Dendritic cell treated with granulocyte-macrophage colony-stimulating factor and Interleukin-4, amounts not matched to agents 40 ng/mL and 50 ng/mL, for 4 days (primary cell): ENCODE data around the gene SGSM1.
"Not testable (repeated sequence)": the region's sequence is repeated elsewhere in the genome, so short reads cannot be mapped to it uniquely, and the experiment has no call there.

ENCODE experiments used
- H3K27ac Mint-ChIP-seq: one replicate; pipeline ENCODE4 v1.8.0; 2022; ENCODE audit warnings: mild to moderate bottlenecking, mixed read lengths
- H3K27me3 Mint-ChIP-seq: one replicate; pipeline ENCODE4 v1.8.0; 2022; ENCODE audit warnings: mild to moderate bottlenecking, mixed read lengths
- H3K36me3 Mint-ChIP-seq: one replicate; pipeline ENCODE4 v1.8.0; 2022; ENCODE audit warnings: low read depth, mixed read lengths
- H3K4me1 Mint-ChIP-seq: one replicate; pipeline ENCODE4 v1.8.0; 2022; ENCODE audit warnings: low read depth, mixed read lengths
- H3K4me3 Mint-ChIP-seq: one replicate; pipeline ENCODE4 v1.8.0; 2022; ENCODE audit warnings: mild to moderate bottlenecking, moderate library complexity, mixed read lengths
- H3K9me3 Mint-ChIP-seq: one replicate; pipeline ENCODE4 v1.8.0; 2022; ENCODE audit warnings: mixed read lengths
- intact Hi-C: fragments of 100-400 bp; cut with micrococcal nuclease; formaldehyde crosslinking; loops from one replicate; pipeline ENCODE4 v1.15.0; 2022

SGSM1 gene

DNA sequence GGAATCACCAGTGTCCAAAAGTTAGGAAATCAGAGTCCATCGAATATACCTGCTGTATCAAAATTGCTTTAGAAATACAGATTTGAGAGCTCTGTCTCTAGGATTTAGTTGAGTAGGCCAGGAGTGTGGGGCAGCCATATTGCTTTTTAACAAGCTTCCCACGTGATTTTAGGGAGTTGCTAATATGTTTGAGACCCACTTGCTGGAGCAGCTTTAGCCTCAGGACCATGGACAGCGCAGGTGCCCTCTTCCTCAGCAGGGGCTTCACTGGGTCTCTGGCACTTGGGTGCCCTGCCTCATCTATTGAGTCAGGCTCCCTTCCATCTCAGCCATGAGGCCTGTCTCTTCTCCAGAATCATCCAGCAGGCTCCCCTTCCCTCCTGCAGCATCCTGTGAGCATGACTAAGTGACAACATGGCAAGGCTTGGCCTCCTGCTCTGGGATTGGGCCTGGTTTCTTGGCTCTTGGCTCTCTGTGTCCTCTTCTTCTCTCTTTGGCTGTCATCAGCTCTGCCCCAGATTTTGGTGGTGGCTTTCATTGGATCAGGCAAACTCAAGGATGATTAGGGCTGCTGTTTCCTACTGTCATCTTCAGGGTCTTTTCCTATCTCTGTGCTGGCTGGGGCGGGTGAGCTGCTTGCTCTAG is 70.0 kb downstream of the SGSM1 start:
- H3K9me3 Mint-ChIP-seq: peaks cover 5% of the 10 kb centered on the region
- H3K4me1 Mint-ChIP-seq: no peaks in the 10 kb centered on the region

DNA sequence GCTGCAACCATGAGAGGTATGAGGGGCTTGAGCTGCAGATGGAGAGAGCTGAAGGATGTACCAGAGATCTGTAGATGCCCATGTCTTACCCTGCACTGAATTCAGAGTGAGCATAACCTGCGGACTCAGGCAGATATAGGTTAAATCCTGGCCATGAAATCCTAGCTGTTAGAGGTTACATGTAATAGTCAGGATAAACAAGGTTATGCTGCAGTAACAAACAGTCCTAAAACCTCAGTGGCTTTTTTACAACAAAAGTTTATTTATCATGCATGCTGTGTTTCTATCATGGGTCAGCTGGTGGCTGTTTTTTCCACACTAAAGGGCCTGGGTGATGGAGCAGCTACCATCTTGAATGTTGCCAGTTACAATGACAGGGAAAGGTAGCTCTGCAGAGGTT is 70.7 kb downstream of the SGSM1 start:
- Mint-ChIP-seq H3K9me3 (peaks cover 5% of the 10 kb centered on the region), H3K4me1 (no peaks in the 10 kb centered on the region), H3K27ac (no peak overlapping the region), H3K36me3 (no peaks in the 10 kb centered on the region), H3K27me3 (no peaks in the 10 kb centered on the region), H3K4me3 (no peak overlapping the region)
- intact Hi-C loops: no loop called here

More for the DNA sequence above, 70.0 kb downstream of the SGSM1 start:
- Mint-ChIP-seq H3K27ac (no peak overlapping the region), H3K36me3 (no peaks in the 10 kb centered on the region), H3K4me3 (no peak overlapping the region), H3K27me3 (no peaks in the 10 kb centered on the region)
- intact Hi-C loops: no loop called here

DNA sequence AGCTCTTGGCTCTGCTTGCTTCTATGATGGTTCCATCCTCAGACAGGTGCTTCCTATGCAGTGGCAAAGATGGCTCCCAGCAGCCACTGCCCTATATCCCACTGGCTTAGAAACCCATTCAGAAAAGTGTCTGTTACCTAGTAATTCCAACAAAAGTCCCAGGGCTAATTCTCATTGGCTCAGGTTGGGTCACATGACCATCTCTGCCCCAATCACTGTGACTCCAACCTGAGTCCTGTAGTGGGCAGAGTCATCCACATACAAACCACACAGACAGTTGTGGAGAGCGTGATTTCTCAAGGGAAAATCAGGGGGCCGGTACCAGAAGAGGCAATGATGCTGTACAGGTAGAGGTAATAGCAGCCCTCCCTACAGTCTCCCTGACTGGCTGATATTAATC is 73.0 kb downstream of the SGSM1 start:
- H3K36me3 Mint-ChIP-seq: no peaks in the 10 kb centered on the region
- intact Hi-C loops: no loop called here
- no peak overlapping the region for H3K4me3 Mint-ChIP-seq
- H3K9me3 Mint-ChIP-seq: peaks cover 5% of the 10 kb centered on the region
- H3K27ac Mint-ChIP-seq: no peak overlapping the region
- H3K4me1 Mint-ChIP-seq: peaks cover 8% of the 10 kb centered on the region
- H3K27me3 Mint-ChIP-seq: no peaks in the 10 kb centered on the region

DNA sequence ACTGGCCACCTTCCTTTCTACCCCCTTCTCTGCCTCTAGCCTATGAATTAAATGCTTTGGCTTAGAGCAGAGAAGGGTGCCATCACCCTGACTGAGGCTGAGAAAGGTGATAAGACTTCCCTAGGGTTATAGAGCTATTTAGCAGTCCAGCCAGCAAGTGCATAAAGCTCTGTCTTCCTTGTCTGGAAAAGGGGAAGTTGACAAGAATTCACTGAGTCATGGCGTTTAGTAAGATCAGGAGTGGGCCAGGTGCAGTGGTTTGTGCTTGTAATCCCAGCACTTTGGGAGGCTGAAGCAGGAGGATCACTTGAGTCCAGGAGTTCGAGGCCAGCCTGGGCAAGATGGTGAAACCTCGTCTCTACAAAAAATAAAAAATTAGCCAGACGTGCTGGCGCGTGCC is 77.4 kb downstream of the SGSM1 start:
- H3K27ac Mint-ChIP-seq: no peak overlapping the region
- peaks cover 8% of the 10 kb centered on the region for H3K4me1 Mint-ChIP-seq
- H3K9me3 Mint-ChIP-seq: no peaks in the 10 kb centered on the region
- H3K4me3 Mint-ChIP-seq: no peak overlapping the region
- H3K36me3 Mint-ChIP-seq: no peaks in the 10 kb centered on the region
- intact Hi-C loops: no loop called here
- no peaks in the 10 kb centered on the region for H3K27me3 Mint-ChIP-seq

DNA sequence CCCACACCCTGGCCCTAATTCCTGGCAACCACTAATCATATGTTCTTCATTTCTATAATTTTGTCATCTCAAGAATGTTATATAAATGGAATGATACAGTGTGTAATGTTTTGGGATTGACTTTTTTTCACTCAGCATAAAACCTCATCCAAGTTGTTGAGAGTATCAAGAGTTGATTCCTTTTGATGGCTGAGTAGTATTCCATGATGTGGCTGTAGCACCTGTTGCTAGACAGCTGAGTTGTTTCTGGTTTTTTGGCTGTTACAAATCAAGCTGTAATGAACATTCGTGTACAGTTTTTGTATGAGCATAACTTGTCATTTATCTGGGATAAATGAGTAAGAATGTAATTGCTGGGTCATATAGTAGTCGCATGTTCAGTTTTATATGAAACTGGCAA is 81.2 kb downstream of the SGSM1 start:
- Mint-ChIP-seq H3K4me1 (peaks cover 8% of the 10 kb centered on the region), H3K27me3 (no peaks in the 10 kb centered on the region), H3K9me3 (no peaks in the 10 kb centered on the region), H3K27ac (no peak overlapping the region), H3K4me3 (no peak overlapping the region), H3K36me3 (no peaks in the 10 kb centered on the region)
- intact Hi-C loops: no loop called here

DNA sequence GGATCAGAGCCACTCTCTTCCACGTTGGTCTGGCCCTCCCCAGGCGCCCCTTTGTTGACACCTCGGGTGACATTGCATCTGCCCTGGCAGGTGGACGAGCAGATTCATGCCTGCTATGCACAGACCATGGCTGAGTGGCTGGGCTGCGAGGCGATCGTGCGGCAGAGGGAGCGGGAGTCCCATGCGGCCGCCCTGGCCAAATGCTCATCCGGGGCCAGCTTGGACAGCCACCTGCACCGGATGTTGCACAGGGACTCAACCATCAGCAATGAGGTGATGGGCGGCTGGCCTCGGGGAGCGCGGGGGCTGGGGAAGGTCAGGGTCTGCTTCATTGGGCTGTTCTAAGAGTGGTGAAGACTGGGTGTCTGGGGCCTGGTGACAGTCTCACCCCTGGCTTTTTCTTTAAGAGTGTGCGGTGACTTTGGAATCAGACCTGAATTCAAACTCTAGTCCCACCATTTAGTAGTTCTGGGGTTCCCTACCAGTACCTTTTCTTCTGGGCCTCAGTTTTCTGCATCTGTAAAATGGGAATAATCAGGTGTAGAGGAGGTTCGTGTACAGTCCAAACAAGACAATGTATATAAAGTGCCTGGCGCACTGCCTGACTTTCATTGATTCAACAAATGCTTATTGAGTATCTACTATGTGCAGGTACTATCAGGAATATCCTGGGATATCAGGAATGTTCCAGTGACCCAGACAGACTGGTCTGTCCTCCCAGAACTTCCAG is 87.5 kb downstream of the SGSM1 start:
- intact Hi-C loops: no loop called here
- Mint-ChIP-seq H3K9me3 (no peaks in the 10 kb centered on the region), H3K4me1 (no peaks in the 10 kb centered on the region), H3K27ac (no peak overlapping the region), H3K4me3 (no peak overlapping the region), H3K36me3 (no peaks in the 10 kb centered on the region), H3K27me3 (no peaks in the 10 kb centered on the region)

DNA sequence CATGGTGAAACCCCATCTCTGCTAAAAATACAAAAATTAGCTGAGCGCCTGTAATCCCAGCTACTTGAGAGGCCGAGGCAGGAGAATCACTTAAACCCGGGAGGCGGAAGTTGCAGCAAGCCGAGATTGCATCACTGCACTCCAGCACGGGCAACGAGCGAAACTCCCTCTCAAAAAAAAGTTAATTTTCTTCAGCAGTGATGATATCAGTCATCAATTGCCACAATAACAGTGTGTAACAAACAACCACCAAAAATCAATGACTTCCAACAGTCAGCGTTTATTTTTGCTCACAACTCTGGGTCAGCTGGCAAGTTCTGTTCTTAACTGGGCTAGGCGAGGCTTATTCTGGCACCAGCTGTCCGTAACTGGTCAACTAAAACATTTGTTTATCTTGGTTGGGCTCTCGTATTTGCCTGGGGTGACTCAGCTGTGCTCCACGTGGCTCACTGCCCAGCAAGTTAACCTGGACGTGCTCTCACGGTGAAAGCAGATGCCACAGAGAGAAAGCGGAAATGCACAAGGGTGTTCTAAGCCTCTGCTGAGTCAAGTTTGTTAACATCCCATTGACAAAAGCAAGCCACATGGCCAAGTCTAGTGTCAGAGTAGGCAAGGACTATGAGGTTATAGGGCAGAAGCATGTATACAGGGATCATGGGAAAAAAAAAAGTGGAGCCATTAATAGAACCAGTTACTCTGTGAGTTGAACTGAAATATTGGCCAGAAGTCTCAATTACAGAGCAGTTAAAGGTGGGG is 88.4 kb downstream of the SGSM1 start:
- H3K27ac Mint-ChIP-seq: no peak overlapping the region
- no peaks in the 10 kb centered on the region for H3K4me1 Mint-ChIP-seq

DNA sequence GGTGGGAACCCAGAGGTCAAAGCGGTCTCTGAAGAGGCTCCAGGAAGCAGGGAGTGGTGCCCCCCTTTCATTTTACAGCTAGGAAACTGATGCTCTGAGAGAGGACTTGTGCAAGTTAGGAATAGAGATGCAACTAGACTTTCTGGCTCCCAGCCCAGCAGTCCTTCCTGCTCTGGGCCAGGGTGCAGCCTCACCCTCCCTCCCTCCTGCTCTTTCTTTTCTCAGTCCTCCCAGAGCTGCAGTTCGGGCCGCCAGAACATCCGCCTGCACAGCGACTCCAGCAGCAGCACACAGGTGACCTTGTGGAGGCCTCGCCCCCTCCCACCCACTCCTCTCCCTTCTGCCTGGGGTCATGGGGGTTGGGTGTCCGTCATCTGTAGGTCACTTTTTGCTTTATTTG is 89.0 kb downstream of the SGSM1 start:
- Mint-ChIP-seq H3K4me1 (no peaks in the 10 kb centered on the region), H3K27ac (no peak overlapping the region), H3K4me3 (no peak overlapping the region)

More for the DNA sequence above, 88.4 kb downstream of the SGSM1 start:
- no peaks in the 10 kb centered on the region for H3K36me3 Mint-ChIP-seq
- H3K9me3 Mint-ChIP-seq: no peaks in the 10 kb centered on the region
- H3K4me3 Mint-ChIP-seq: no peak overlapping the region
- intact Hi-C loops: no loop called here
- no peaks in the 10 kb centered on the region for H3K27me3 Mint-ChIP-seq

DNA sequence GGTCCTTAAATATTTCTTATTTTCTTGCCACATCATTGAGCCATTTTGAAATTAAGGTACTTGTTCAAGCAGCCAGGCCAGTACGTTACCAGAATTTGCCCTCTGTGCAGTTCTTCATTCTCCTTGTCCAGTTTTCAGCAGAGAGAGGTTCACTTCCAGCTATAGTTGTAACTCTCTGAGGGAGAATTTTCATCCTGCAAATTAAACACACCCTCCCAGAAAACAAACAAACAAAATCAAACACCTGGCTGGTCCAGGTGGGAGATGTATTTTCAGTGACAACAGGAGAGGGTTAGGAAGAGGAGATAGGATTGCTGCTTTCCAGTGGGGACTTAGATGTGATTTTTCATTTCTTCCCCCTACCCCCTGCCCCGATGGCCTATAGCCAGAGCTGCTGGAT is 95.4 kb downstream of the SGSM1 start:
- Mint-ChIP-seq H3K4me1 (no peaks in the 10 kb centered on the region), H3K4me3 (no peak overlapping the region), H3K27ac (no peak overlapping the region), H3K9me3 (peaks cover 22% of the 10 kb centered on the region), H3K27me3 (peaks cover 1% of the 10 kb centered on the region), H3K36me3 (no peaks in the 10 kb centered on the region)
- intact Hi-C loops: no loop called here

More for the DNA sequence above, 89.0 kb downstream of the SGSM1 start:
- no peaks in the 10 kb centered on the region for H3K9me3 Mint-ChIP-seq
- no peaks in the 10 kb centered on the region for H3K27me3 Mint-ChIP-seq
- intact Hi-C loops: no loop called here
- no peaks in the 10 kb centered on the region for H3K36me3 Mint-ChIP-seq

DNA sequence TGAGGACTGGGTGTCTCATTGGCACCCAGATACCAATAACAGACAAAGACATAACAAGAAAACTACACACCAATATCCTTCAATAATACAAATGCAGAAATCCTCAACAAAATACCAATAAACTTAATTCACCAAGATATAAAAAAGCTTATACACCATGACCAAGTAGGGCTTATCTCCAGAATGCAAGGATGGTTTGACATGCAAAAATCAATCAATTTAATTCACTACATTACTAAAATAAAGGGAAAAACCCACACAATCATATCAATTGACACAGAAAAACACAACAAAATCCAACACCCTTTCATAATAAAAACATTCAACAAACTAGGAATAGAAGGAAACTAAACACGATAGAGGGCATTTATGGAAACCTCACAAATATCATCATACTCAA is 99.9 kb downstream of the SGSM1 start:
- no peaks in the 10 kb centered on the region for H3K27me3 Mint-ChIP-seq
- peaks cover 23% of the 10 kb centered on the region for H3K9me3 Mint-ChIP-seq
- no peak overlapping the region for H3K4me3 Mint-ChIP-seq
- intact Hi-C loops: no loop called here
- no peaks in the 10 kb centered on the region for H3K4me1 Mint-ChIP-seq
- H3K36me3 Mint-ChIP-seq: no peaks in the 10 kb centered on the region
- H3K27ac Mint-ChIP-seq: no peak overlapping the region

DNA sequence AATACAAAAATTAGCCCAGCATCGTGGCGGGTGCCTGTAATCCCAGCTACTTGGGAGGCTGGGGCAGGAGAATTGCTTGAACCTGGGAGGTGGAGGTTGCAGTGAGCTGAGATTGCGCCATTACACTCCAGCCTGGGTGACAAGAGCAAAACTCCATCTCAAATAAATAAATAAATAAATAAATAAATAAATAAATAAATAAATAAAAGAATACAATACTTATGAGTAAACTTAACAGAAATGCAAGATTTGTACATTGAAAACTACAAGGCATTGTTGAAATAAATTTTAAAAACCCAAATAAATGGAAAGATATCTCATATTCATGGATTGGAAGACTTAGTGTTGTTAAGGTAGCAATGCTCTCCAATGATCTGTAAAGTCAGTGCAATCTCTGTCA is 101.1 kb downstream of the SGSM1 start:
- H3K27me3 Mint-ChIP-seq, intact Hi-C loops, H3K4me3 Mint-ChIP-seq, H3K27ac Mint-ChIP-seq, H3K4me1 Mint-ChIP-seq, H3K36me3 Mint-ChIP-seq: not testable (repeated sequence)
- peaks cover 23% of the 10 kb centered on the region for H3K9me3 Mint-ChIP-seq

DNA sequence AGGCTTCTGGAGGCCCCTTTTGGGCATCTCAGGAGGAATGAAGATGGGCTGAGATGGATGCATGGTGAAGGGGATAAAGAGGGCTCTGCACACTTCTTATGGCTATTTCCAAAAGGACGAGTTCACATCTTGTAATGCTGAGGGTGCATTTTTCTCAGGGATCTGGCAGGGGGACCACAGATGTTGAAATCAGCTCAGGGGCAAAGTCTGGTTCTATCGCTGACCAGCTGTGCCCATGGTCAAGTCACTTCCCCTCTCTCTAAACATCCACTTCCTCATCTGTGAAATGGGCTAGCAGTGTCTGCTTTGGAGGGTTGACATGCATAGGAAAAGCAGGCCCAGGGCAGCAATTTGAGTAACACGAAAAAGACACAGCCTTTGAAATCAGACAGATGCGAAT is 114.0 kb downstream of the SGSM1 start:
- Mint-ChIP-seq H3K27ac (no peak overlapping the region), H3K9me3 (no peaks in the 10 kb centered on the region), H3K4me3 (no peak overlapping the region), H3K27me3 (no peaks in the 10 kb centered on the region), H3K36me3 (no peaks in the 10 kb centered on the region), H3K4me1 (no peaks in the 10 kb centered on the region)
- intact Hi-C loops: no loop called here

DNA sequence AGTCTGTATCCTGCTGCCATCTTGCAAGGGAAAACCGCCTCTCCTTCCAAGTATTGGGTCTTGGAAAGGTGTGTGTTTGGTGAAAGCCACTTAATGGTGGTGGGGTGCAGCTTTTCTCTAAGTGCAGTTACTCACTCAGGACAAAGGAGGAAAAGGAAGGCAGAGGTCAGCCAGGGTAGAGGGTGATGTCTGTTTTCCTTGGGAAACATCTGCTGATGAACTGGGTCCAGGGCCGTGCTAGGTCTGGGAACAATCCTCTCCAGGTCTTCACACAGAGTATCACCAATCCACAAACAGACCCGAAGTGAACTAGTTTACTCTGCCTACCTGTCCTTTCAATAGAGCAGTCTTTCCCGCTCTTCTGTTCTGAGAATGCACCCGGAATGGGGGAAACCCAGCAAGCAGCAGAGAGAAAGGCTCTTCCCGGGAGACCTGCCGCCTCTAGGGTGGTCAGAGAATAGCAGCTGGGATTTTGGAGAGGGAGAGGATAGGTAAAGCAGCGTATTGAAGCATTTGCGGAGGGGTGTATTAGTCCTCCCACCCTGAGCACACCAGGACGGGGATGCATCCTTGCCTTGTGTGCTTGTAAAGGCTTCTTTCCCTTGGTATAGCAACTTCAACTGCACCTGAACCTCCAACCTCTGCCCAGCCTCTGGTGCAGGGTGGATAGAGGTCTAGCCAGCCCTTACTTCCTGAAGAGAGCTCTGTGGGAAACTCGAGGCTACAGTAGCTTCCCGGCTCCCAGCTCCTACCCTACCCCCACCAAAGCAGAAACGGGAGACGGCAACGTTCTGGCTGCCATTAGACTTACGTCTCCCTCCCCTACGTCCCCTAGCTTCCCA is 119.8 kb downstream of the SGSM1 start:
- no peaks in the 10 kb centered on the region for H3K4me1 Mint-ChIP-seq
- no peak overlapping the region for H3K27ac Mint-ChIP-seq
- intact Hi-C loops: no loop called here
- H3K4me3 Mint-ChIP-seq: no peak overlapping the region
- peaks cover 9% of the 10 kb centered on the region for H3K27me3 Mint-ChIP-seq
- no peaks in the 10 kb centered on the region for H3K9me3 Mint-ChIP-seq
- H3K36me3 Mint-ChIP-seq: no peaks in the 10 kb centered on the region

DNA sequence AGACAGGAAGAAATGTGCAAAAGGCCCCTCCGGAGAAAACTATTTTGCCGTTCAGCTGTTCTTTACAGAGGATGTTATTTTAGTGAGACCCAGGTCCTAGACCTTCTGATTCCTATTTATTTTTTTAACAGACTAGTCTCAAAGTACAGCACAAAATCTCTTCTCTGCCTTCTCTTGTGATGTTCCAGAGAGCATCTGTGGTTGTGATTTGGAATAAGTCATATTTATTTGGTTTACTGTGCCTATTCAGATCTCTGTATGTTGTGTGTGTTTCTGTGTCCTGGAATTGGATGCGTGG is 120.4 kb downstream of the SGSM1 start:
- no peak overlapping the region for H3K27ac Mint-ChIP-seq
- H3K36me3 Mint-ChIP-seq: no peaks in the 10 kb centered on the region
- H3K27me3 Mint-ChIP-seq: peaks cover 11% of the 10 kb centered on the region
- no peak overlapping the region for H3K4me3 Mint-ChIP-seq
- H3K9me3 Mint-ChIP-seq: no peaks in the 10 kb centered on the region
- intact Hi-C loops: no loop called here
- no peaks in the 10 kb centered on the region for H3K4me1 Mint-ChIP-seq
